T1000 (cell line): ENCODE results near the gene FAAP20.

ENCODE experiments used
- DNase-seq: peaks from one replicate; lab custom pipeline; 2025; ENCODE audit warnings: mixed read lengths; lab: John Stamatoyannopoulos, UW

FAAP20 gene

GRCh38 chr1:2210084-2210653, 15.6 kb upstream of the FAAP20 start:
- no peak for DNase-seq

GRCh38 chr1:2209400-2210083, 15.0 kb upstream of the FAAP20 start:
- DNase-seq, result no peak

GRCh38 chr1:2208309-2209239, 14.0 kb upstream of the FAAP20 start:
- DNase-seq, result peak; percentile 90

- no peak for DNase-seq
These were observed 12.4 kb upstream of the FAAP20 start for GRCh38 chr1:2206813-2207487.

GRCh38 chr1:2205191-2205952, 10.8 kb upstream of the FAAP20 start:
- DNase-seq, result peak; percentile 82

- peak; percentile 82 for DNase-seq
These were observed 10.0 kb upstream of the FAAP20 start for GRCh38 chr1:2204415-2205190.

GRCh38 chr1:2203671-2204414, 9.3 kb upstream of the FAAP20 start:
- no peak for DNase-seq

GRCh38 chr1:2202843-2203601, 8.4 kb upstream of the FAAP20 start:
- no peak for DNase-seq

GRCh38 chr1:2202008-2202575, 7.5 kb upstream of the FAAP20 start:
- no peak for DNase-seq

- no peak for DNase-seq
These were observed 6.5 kb upstream of the FAAP20 start for GRCh38 chr1:2201062-2201461.

GRCh38 chr1:2200308-2200943, 5.9 kb upstream of the FAAP20 start:
- DNase-seq, result no peak

GRCh38 chr1:2199042-2199810, 4.7 kb upstream of the FAAP20 start:
- DNase-seq, result peak; percentile 77

- DNase-seq, result no peak
These were observed 4.0 kb upstream of the FAAP20 start for GRCh38 chr1:2198571-2198970.

- DNase-seq, result no peak
These were observed 3.2 kb upstream of the FAAP20 start for GRCh38 chr1:2197707-2198165.

- DNase-seq, result no peak
These were observed 2.5 kb upstream of the FAAP20 start for GRCh38 chr1:2196901-2197638.

GRCh38 chr1:2195785-2196184, 1.2 kb upstream of the FAAP20 start:
- DNase-seq, result no peak
